ENCODE results near the gene SYNCRIP. TPM values are rescaled to one million over a fixed set of nuclear protein-coding genes. Genes with fewer than 3 reads are reported as not detected.
"Not testable (repeated sequence)": the region's sequence is repeated elsewhere in the genome, so short reads cannot be mapped to it uniquely, and the experiment has no call there.

Gene SYNCRIP
- total RNA-seq, 1 experiment from 2014 or later, result 145 TPM

- H3K9me3 Mint-ChIP-seq (ENCODE audit: unreplicated experiment), result no peaks in the 10 kb centered on the region
- Histone ChIP-seq H3K4me3 (ENCODE audit: low read depth, low read length) (peak overlapping the region; percentile 88), H3K27me3 (replicated peaks; ENCODE audit: control insufficient read depth, insufficient read depth, low read length) (no peaks in the 10 kb centered on the region), H3K9me3 (no peaks in the 10 kb centered on the region), H3K4me1 (peaks cover 5% of the 10 kb centered on the region; the same call in 1 of the 2 replicates), H3K36me3 (ENCODE audit: control insufficient read depth, insufficient read depth, low read length) (no peaks in the 10 kb centered on the region; the same call in 1 of the 2 replicates)
- H3K27me3 Mint-ChIP-seq (ENCODE audit: insufficient read depth, unreplicated experiment), result no peaks in the 10 kb centered on the region
- CTCF ChIA-PET, result no interaction called here
- H3K27ac Mint-ChIP-seq (ENCODE audit: unreplicated experiment), result peak overlapping the region; percentile 94
- peak overlapping the region; percentile 88 for H3K4me3 Mint-ChIP-seq (ENCODE audit: unreplicated experiment)
- peaks cover 41% of the 10 kb centered on the region for H3K36me3 Mint-ChIP-seq (ENCODE audit: insufficient read depth, unreplicated experiment)
- H3K4me1 Mint-ChIP-seq (ENCODE audit: low read depth, unreplicated experiment), result peaks cover 12% of the 10 kb centered on the region
- peak in 1 of 2 experiments; percentile 11 for DNase-seq
- no peak for TF ChIP-seq CTCF (IDR thresholded peaks at IDR 0.05; ENCODE audit: insufficient read depth in 1 of 2, low read depth in 1 of 2, low read length in 1 of 2, severe bottlenecking in 1 of 2, unreplicated experiment in 1 of 2)
- intact Hi-C loops (cut with micrococcal nuclease; ENCODE audit: unreplicated experiment), result loop anchor here (5.0 kb wide), 1 partner anchor 85 kb away; no protein-coding TSS in a partner anchor
- no TSS peak for BruUV-seq (replicated peaks)
- POLR2A ChIA-PET, result interaction anchor here (0.5 to 1.6 kb wide), 2 partner anchors 51 to 87 kb away, joined by 3 to 8 read pairs; partner anchors contain the start of gene SYNCRIP
Observed at GRCh38 chr6:85592033-85592432, 50.7 kb downstream of the SYNCRIP start.

GRCh38 chr6:85591207-85591606 is 51.5 kb downstream of the SYNCRIP start:
- H3K4me1 ChIP-seq, result peaks cover 5% of the 10 kb centered on the region; the same call in 1 of the 2 replicates
- no peak for DNase-seq
- peaks cover 44% of the 10 kb centered on the region for H3K36me3 Mint-ChIP-seq (ENCODE audit: insufficient read depth, unreplicated experiment)
- H3K4me3 Mint-ChIP-seq (ENCODE audit: unreplicated experiment), result no peak overlapping the region
- no peak for TF ChIP-seq CTCF (IDR thresholded peaks at IDR 0.05; ENCODE audit: insufficient read depth in 1 of 2, low read depth in 1 of 2, low read length in 1 of 2, severe bottlenecking in 1 of 2, unreplicated experiment in 1 of 2)
- CTCF ChIA-PET, result no interaction called here
- intact Hi-C loops (cut with micrococcal nuclease; ENCODE audit: unreplicated experiment), result loop anchor here (5.0 kb wide), 1 partner anchor 86 kb away; no protein-coding TSS in a partner anchor
- no peak overlapping the region for H3K4me3 ChIP-seq (ENCODE audit: low read depth, low read length)
- no peaks in the 10 kb centered on the region for H3K27me3 Mint-ChIP-seq (ENCODE audit: insufficient read depth, unreplicated experiment)
- no TSS peak for BruUV-seq (replicated peaks)
- H3K36me3 ChIP-seq (ENCODE audit: control insufficient read depth, insufficient read depth, low read length), result no peaks in the 10 kb centered on the region; the same call in 1 of the 2 replicates
- H3K9me3 ChIP-seq, result no peaks in the 10 kb centered on the region
- POLR2A ChIA-PET, result no interaction called here
- no peaks in the 10 kb centered on the region for H3K27me3 ChIP-seq (replicated peaks; ENCODE audit: control insufficient read depth, insufficient read depth, low read length)
- peaks cover 12% of the 10 kb centered on the region for H3K4me1 Mint-ChIP-seq (ENCODE audit: low read depth, unreplicated experiment)
- H3K27ac Mint-ChIP-seq (ENCODE audit: unreplicated experiment), result no peak overlapping the region
- no peaks in the 10 kb centered on the region for H3K9me3 Mint-ChIP-seq (ENCODE audit: unreplicated experiment)

GRCh38 chr6:85585741-85586140 is 56.9 kb downstream of the SYNCRIP start:
- H3K36me3 Mint-ChIP-seq (ENCODE audit: insufficient read depth, unreplicated experiment), result peaks cover 17% of the 10 kb centered on the region
- CTCF ChIA-PET, result no interaction called here
- no peak overlapping the region for H3K4me3 ChIP-seq (ENCODE audit: low read depth, low read length)
- no peaks in the 10 kb centered on the region for H3K27me3 Mint-ChIP-seq (ENCODE audit: insufficient read depth, unreplicated experiment)
- no peaks in the 10 kb centered on the region for H3K27me3 ChIP-seq (replicated peaks; ENCODE audit: control insufficient read depth, insufficient read depth, low read length)
- peaks cover 5% of the 10 kb centered on the region for H3K4me1 Mint-ChIP-seq (ENCODE audit: low read depth, unreplicated experiment)
- H3K9me3 Mint-ChIP-seq (ENCODE audit: unreplicated experiment), result peaks cover 27% of the 10 kb centered on the region
- POLR2A ChIA-PET, result no interaction called here
- no peaks in the 10 kb centered on the region; the same call in 1 of the 2 replicates for H3K36me3 ChIP-seq (ENCODE audit: control insufficient read depth, insufficient read depth, low read length)
- no TSS peak for BruUV-seq (replicated peaks)
- no peak overlapping the region for H3K4me3 Mint-ChIP-seq (ENCODE audit: unreplicated experiment)
- 0 out of 2 replicates have a peak, but pooled peaks cover 4% of the 10 kb centered on the region for H3K9me3 ChIP-seq
- DNase-seq, result no peak
- no peak overlapping the region for H3K27ac Mint-ChIP-seq (ENCODE audit: unreplicated experiment)
- H3K4me1 ChIP-seq, result peaks cover 7% of the 10 kb centered on the region
- no peak for TF ChIP-seq CTCF (IDR thresholded peaks at IDR 0.05; ENCODE audit: insufficient read depth in 1 of 2, low read depth in 1 of 2, low read length in 1 of 2, severe bottlenecking in 1 of 2, unreplicated experiment in 1 of 2)
- intact Hi-C loops (cut with micrococcal nuclease; ENCODE audit: unreplicated experiment), result no loop called here

GRCh38 chr6:85582832-85583231 is 59.9 kb downstream of the SYNCRIP start:
- DNase-seq; POLR2A ChIA-PET; H3K36me3 Mint-ChIP-seq (ENCODE audit: insufficient read depth, unreplicated experiment); intact Hi-C loops (cut with micrococcal nuclease; ENCODE audit: unreplicated experiment); H3K27me3 Mint-ChIP-seq (ENCODE audit: insufficient read depth, unreplicated experiment); H3K9me3 ChIP-seq; H3K4me1 Mint-ChIP-seq (ENCODE audit: low read depth, unreplicated experiment); H3K27me3 ChIP-seq (replicated peaks; ENCODE audit: control insufficient read depth, insufficient read depth, low read length); H3K4me3 Mint-ChIP-seq (ENCODE audit: unreplicated experiment); BruUV-seq (replicated peaks); H3K36me3 ChIP-seq (ENCODE audit: control insufficient read depth, insufficient read depth, low read length); H3K27ac Mint-ChIP-seq (ENCODE audit: unreplicated experiment); H3K4me3 ChIP-seq (ENCODE audit: low read depth, low read length); CTCF ChIA-PET: not testable (repeated sequence)
- H3K9me3 Mint-ChIP-seq (ENCODE audit: unreplicated experiment), result peaks cover 27% of the 10 kb centered on the region
- H3K4me1 ChIP-seq, result peaks cover 19% of the 10 kb centered on the region
